ENCODE measurements around the gene SAMD10. TPM values are rescaled to one million over a fixed set of nuclear protein-coding genes. Genes with fewer than 3 reads are reported as not detected.
"Not testable (repeated sequence)": the region's sequence is repeated elsewhere in the genome, so short reads cannot be mapped to it uniquely, and the experiment has no call there.

The SAMD10 gene
- total RNA-seq, 2 donors from 2014 or later = 5.8 to 9.5 TPM

GRCh38 chr20:63960654-63961621 lies 18.5 kb downstream of the SAMD10 start:
- intact Hi-C loops (cut with DNase I, micrococcal nuclease); ATAC-seq; DNase-seq: not testable (repeated sequence)

GRCh38 chr20:63959699-63960075 lies 19.8 kb downstream of the SAMD10 start:
- intact Hi-C loops (cut with DNase I, micrococcal nuclease) = no loop called here
- no peak for DNase-seq
- ATAC-seq = no peak

- intact Hi-C loops (cut with DNase I, micrococcal nuclease) = no loop called here
- DNase-seq (no peak), ATAC-seq (no peak)
These were observed 20.3 kb downstream of the SAMD10 start for GRCh38 chr20:63958964-63959698.

GRCh38 chr20:63958471-63958870 lies 21.0 kb downstream of the SAMD10 start:
- intact Hi-C loops (cut with DNase I, micrococcal nuclease) = no loop called here
- ATAC-seq (no peak), DNase-seq (no peak)

GRCh38 chr20:63957690-63958441 lies 21.6 kb downstream of the SAMD10 start:
- DNase-seq = peak; percentile 84 to 94
- ATAC-seq = peak; percentile 66
- intact Hi-C loops (cut with DNase I, micrococcal nuclease) = no loop called here

GRCh38 chr20:63957004-63957689 lies 22.3 kb downstream of the SAMD10 start:
- peak; percentile 61 for ATAC-seq
- intact Hi-C loops (cut with DNase I, micrococcal nuclease) = no loop called here
- peak; percentile 84 to 88 for DNase-seq

- intact Hi-C loops (cut with DNase I, micrococcal nuclease) = no loop called here
- DNase-seq = no peak
- ATAC-seq = no peak
These were observed 22.8 kb downstream of the SAMD10 start for GRCh38 chr20:63956664-63957003.

- ATAC-seq (peak; percentile 62), DNase-seq (peak; percentile 92 to 95)
- intact Hi-C loops (cut with DNase I, micrococcal nuclease) = no loop called here
These were observed 23.4 kb downstream of the SAMD10 start, which contains the start of gene UCKL1 for GRCh38 chr20:63955827-63956663. Gene UCKL1, minus strand, starts transcription at chr20:63956416. Its CDS starts 44 bp downstream, at chr20:63956372.

- ATAC-seq (peak; percentile 12), DNase-seq (peak in 1 of 2 donors; percentile 67)
These were observed 24.1 kb downstream of the SAMD10 start for GRCh38 chr20:63955281-63955826.

GRCh38 chr20:63953764-63954429 lies 25.5 kb downstream of the SAMD10 start:
- intact Hi-C loops (cut with DNase I, micrococcal nuclease) = no loop called here

More at GRCh38 chr20:63955281-63955826, 24.1 kb downstream of the SAMD10 start:
- intact Hi-C loops (cut with DNase I, micrococcal nuclease) = no loop called here

GRCh38 chr20:63952769-63953168 lies 26.7 kb downstream of the SAMD10 start:
- no peak for DNase-seq
- ATAC-seq = no peak
- intact Hi-C loops (cut with DNase I, micrococcal nuclease) = no loop called here

More at GRCh38 chr20:63953764-63954429, 25.5 kb downstream of the SAMD10 start:
- no peak for DNase-seq
- ATAC-seq = no peak

- ATAC-seq (no peak), DNase-seq (no peak)
- intact Hi-C loops (cut with DNase I, micrococcal nuclease) = no loop called here
These were observed 27.3 kb downstream of the SAMD10 start for GRCh38 chr20:63952210-63952535.

- intact Hi-C loops (cut with DNase I, micrococcal nuclease) = no loop called here
- ATAC-seq (peak; percentile 46), DNase-seq (peak; percentile 72 to 75)
These were observed 27.8 kb downstream of the SAMD10 start for GRCh38 chr20:63951398-63952209.

GRCh38 chr20:63950701-63951397 lies 28.6 kb downstream of the SAMD10 start:
- no peak for ATAC-seq
- intact Hi-C loops (cut with DNase I, micrococcal nuclease) = no loop called here
- DNase-seq = no peak

GRCh38 chr20:63947638-63948456 lies 31.6 kb downstream of the SAMD10 start:
- ATAC-seq (no peak), DNase-seq (peak in 1 of 2 donors; percentile 33)
- intact Hi-C loops (cut with DNase I, micrococcal nuclease) = no loop called here
